ENCODE measurements around the gene ITPR1. TPM values are rescaled to one million over a fixed set of nuclear protein-coding genes. Genes with fewer than 3 reads are reported as not detected.

ITPR1 gene
- total and polyA plus RNA-seq, 2 of the 4 experiments (the other 2 are of a cell fraction) = 1.8 to 5.7 TPM

DNA sequence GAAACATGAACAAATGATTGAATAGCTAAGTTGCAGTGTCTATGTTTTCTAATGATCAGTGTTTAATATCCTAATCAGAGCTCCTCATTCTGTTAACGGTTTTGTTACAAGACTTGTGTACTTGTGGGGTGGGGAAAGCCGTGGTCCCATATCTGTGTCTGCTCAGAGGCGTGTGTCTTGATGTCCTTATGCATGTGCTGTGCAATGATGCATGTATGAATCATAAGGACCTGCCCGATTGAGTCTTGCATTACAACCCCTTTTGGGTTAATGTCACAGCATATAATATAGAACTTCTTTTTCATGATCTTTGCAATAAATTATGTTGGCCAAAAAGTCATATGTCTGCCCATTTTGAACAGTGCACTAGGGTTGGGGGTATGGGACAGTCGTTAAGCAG is 233.4 kb downstream of the ITPR1 start:
- H2AFZ ChIP-seq (replicated peaks; ENCODE audit: low read length, poor library complexity) = no peak overlapping the region
- DNase-seq (peak; percentile 61), ATAC-seq (ENCODE audit: low read depth) (no peak)
- H2AK9ac ChIP-seq (replicated peaks; ENCODE audit: low read depth, low read length, poor library complexity) = no peak overlapping the region
- H3K9me1 ChIP-seq (ENCODE audit: insufficient read depth, low read length) = peaks cover 5% of the 10 kb centered on the region; the same call in 1 of the 2 replicates
- no peak overlapping the region for H2BK5ac ChIP-seq (ENCODE audit: low read depth, low read length, poor library complexity, severe bottlenecking)
- in situ Hi-C loops (cut with MboI; ENCODE audit: low sequenced_read_pairs) = no loop called here
- H3K27me3 ChIP-seq (ENCODE audit: control insufficient read depth, insufficient read depth, low read length) = peaks cover 12% of the 10 kb centered on the region
- no peak overlapping the region for H3K18ac ChIP-seq (ENCODE audit: low read depth, low read length)
- no peaks in the 10 kb centered on the region; the same call in 1 of the 2 replicates for H3K36me3 ChIP-seq (ENCODE audit: control insufficient read depth, insufficient read depth, low read length)
- H3K4me3 ChIP-seq (ENCODE audit: insufficient read depth, low read depth, low read length) = no peak overlapping the region
- H3K9me3 ChIP-seq (ENCODE audit: control insufficient read depth, insufficient read depth, low read length) = no peaks in the 10 kb centered on the region
- no peak overlapping the region for H2BK20ac ChIP-seq (ENCODE audit: low read depth, low read length)
- H2BK120ac ChIP-seq (ENCODE audit: low read depth, low read length) = no peak overlapping the region
- no peak overlapping the region for H3K27ac ChIP-seq (ENCODE audit: insufficient read depth, low read length)
- no peak overlapping the region for H3K4me2 ChIP-seq (ENCODE audit: low read depth, low read length)
- no peak overlapping the region for H3K56ac ChIP-seq (ENCODE audit: extremely low read depth, insufficient read depth, low read length)
- no peak overlapping the region for H3K4ac ChIP-seq (ENCODE audit: low read depth, low read length)
- no peak overlapping the region for H3K14ac ChIP-seq (replicated peaks; ENCODE audit: low read depth, low read length)
- BruUV-seq (replicated peaks) = no TSS peak
- no peak overlapping the region for H4K91ac ChIP-seq (ENCODE audit: insufficient read depth, low read depth, low read length)
- no CpG with 5 or more reads among the region's 5 CpGs for WGBS, 2 experiments (ENCODE audit: extremely low coverage in 2 of 2, insufficient read length in 1 of 2)
- TF ChIP-seq, protein P1, sequence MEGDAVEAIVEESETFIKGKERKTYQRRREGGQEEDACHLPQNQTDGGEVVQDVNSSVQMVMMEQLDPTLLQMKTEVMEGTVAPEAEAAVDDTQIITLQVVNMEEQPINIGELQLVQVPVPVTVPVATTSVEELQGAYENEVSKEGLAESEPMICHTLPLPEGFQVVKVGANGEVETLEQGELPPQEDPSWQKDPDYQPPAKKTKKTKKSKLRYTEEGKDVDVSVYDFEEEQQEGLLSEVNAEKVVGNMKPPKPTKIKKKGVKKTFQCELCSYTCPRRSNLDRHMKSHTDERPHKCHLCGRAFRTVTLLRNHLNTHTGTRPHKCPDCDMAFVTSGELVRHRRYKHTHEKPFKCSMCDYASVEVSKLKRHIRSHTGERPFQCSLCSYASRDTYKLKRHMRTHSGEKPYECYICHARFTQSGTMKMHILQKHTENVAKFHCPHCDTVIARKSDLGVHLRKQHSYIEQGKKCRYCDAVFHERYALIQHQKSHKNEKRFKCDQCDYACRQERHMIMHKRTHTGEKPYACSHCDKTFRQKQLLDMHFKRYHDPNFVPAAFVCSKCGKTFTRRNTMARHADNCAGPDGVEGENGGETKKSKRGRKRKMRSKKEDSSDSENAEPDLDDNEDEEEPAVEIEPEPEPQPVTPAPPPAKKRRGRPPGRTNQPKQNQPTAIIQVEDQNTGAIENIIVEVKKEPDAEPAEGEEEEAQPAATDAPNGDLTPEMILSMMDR (conservative IDR thresholded peaks at IDR 0.05; ENCODE audit: low read depth, low read length) = no peak
- TF ChIP-seq MAZ (IDR thresholded peaks at IDR 0.05; ENCODE audit: borderline replicate concordance, low read depth, low read length) (no peak), NFE2L2 (IDR thresholded peaks at IDR 0.05; ENCODE audit: low read depth, low read length) (no peak), RCOR1 (IDR thresholded peaks at IDR 0.05; ENCODE audit: insufficient replicate concordance, low read length) (no peak), MXI1 (IDR thresholded peaks at IDR 0.05; ENCODE audit: borderline replicate concordance, low read depth, low read length) (no peak), MAFK (IDR thresholded peaks at IDR 0.05; ENCODE audit: low read depth, low read length) (no peak), SMC3 (IDR thresholded peaks at IDR 0.05; ENCODE audit: low read depth, low read length) (no peak), BHLHE40 (IDR thresholded peaks at IDR 0.05; ENCODE audit: low read depth, low read length) (peak; percentile 54), FOS (IDR thresholded peaks at IDR 0.05; ENCODE audit: low read depth, low read length) (no peak), CEBPB (IDR thresholded peaks at IDR 0.05; ENCODE audit: low read depth, low read length) (0 out of 2 replicates have a peak, but pooled peaks have one; percentile 10)
- TF ChIP-seq, protein P2, sequence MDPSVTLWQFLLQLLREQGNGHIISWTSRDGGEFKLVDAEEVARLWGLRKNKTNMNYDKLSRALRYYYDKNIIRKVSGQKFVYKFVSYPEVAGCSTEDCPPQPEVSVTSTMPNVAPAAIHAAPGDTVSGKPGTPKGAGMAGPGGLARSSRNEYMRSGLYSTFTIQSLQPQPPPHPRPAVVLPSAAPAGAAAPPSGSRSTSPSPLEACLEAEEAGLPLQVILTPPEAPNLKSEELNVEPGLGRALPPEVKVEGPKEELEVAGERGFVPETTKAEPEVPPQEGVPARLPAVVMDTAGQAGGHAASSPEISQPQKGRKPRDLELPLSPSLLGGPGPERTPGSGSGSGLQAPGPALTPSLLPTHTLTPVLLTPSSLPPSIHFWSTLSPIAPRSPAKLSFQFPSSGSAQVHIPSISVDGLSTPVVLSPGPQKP (IDR thresholded peaks at IDR 0.05; ENCODE audit: borderline replicate concordance, low read depth, low read length) = no peak
- CTCF ChIA-PET = no interaction called here
- intact Hi-C loops (cut with micrococcal nuclease) = no loop called here
- dilution Hi-C loops (cut with HindIII; ENCODE audit: low sequenced_read_pairs, unreplicated experiment) = no loop called here
- no peaks in the 10 kb centered on the region for H4K20me1 ChIP-seq (ENCODE audit: insufficient read depth, low read length)
- no peak overlapping the region for H2BK15ac ChIP-seq (ENCODE audit: low read depth, low read length)
- H3K4me1 ChIP-seq (ENCODE audit: control insufficient read depth, insufficient read depth, low read length) = peaks cover 3% of the 10 kb centered on the region
- no peak overlapping the region for H4K5ac ChIP-seq (ENCODE audit: low read depth, low read length)
- H2AK5ac ChIP-seq (ENCODE audit: low read depth, low read length) = no peak overlapping the region
- H3K9ac ChIP-seq (ENCODE audit: low read depth, low read length) = no peak overlapping the region
- no peaks in the 10 kb centered on the region for H3K79me1 ChIP-seq (ENCODE audit: low read depth in 1 of 2, low read length in 2 of 2)
- POLR2A ChIA-PET (ENCODE audit: unreplicated experiment) = no interaction called here
- H3K23ac ChIP-seq (ENCODE audit: low read depth, low read length) = no peak overlapping the region
- no peak overlapping the region for H4K8ac ChIP-seq (ENCODE audit: low read depth in 2 of 2, low read length in 2 of 2)
